GM20431 (cell line): ENCODE data around the gene CFAP20DC.
"Not testable (repeated sequence)": the region's sequence is repeated elsewhere in the genome, so short reads cannot be mapped to it uniquely, and the experiment has no call there.

Source experiments
- in situ Hi-C: fragments of 300-500 bp; cut with MseI, MboI; formaldehyde crosslinking; loops from one replicate; pipeline ENCODE4 v1.15.0; 2020; ENCODE audit warnings: low sequenced_read_pairs; ENCODE audit not compliant: unreplicated experiment

CFAP20DC gene

GRCh38 chr3:58979840-58980239 lies 70.0 kb downstream of the CFAP20DC start:
- in situ Hi-C loops: no loop called here

GRCh38 chr3:58973796-58974195 lies 76.0 kb downstream of the CFAP20DC start:
- in situ Hi-C loops: no loop called here

- in situ Hi-C loops: not testable (repeated sequence)
Observed at GRCh38 chr3:58967866-58968265, 82.0 kb downstream of the CFAP20DC start.

- in situ Hi-C loops: no loop called here
Observed at GRCh38 chr3:58965865-58966264, 84.0 kb downstream of the CFAP20DC start.

- in situ Hi-C loops: no loop called here
Observed at GRCh38 chr3:58963928-58964503, 85.8 kb downstream of the CFAP20DC start.

- in situ Hi-C loops: no loop called here
Observed at GRCh38 chr3:58962816-58963215, 87.0 kb downstream of the CFAP20DC start.

GRCh38 chr3:58962040-58962651 lies 87.7 kb downstream of the CFAP20DC start:
- in situ Hi-C loops: no loop called here

GRCh38 chr3:58955308-58955707 lies 94.5 kb downstream of the CFAP20DC start:
- in situ Hi-C loops: no loop called here

GRCh38 chr3:58953288-58953687 lies 96.5 kb downstream of the CFAP20DC start:
- in situ Hi-C loops: no loop called here

- in situ Hi-C loops: no loop called here
Observed at GRCh38 chr3:58952128-58952917, 97.5 kb downstream of the CFAP20DC start.

GRCh38 chr3:58948018-58948417 lies 101.8 kb downstream of the CFAP20DC start:
- in situ Hi-C loops: no loop called here

- in situ Hi-C loops: no loop called here
Observed at GRCh38 chr3:58946875-58947274, 103.0 kb downstream of the CFAP20DC start.

- in situ Hi-C loops: no loop called here
Observed at GRCh38 chr3:58938057-58938456, 111.8 kb downstream of the CFAP20DC start.

GRCh38 chr3:58924578-58924977 lies 125.2 kb downstream of the CFAP20DC start:
- in situ Hi-C loops: no loop called here

- in situ Hi-C loops: no loop called here
Observed at GRCh38 chr3:58900386-58900785, 149.4 kb downstream of the CFAP20DC start.

- in situ Hi-C loops: no loop called here
Observed at GRCh38 chr3:58899953-58900298, 149.9 kb downstream of the CFAP20DC start.

GRCh38 chr3:58899159-58899952 lies 150.5 kb downstream of the CFAP20DC start:
- in situ Hi-C loops: no loop called here

GRCh38 chr3:58898513-58898912 lies 151.3 kb downstream of the CFAP20DC start:
- in situ Hi-C loops: no loop called here

- in situ Hi-C loops: no loop called here
Observed at GRCh38 chr3:58897646-58898045, 152.2 kb downstream of the CFAP20DC start.

- in situ Hi-C loops: not testable (repeated sequence)
Observed at GRCh38 chr3:58895678-58896077, 154.1 kb downstream of the CFAP20DC start.

GRCh38 chr3:58892526-58892925 lies 157.3 kb downstream of the CFAP20DC start:
- in situ Hi-C loops: not testable (repeated sequence)
